Transverse colon (tissue), 4 donors: Measurements from ENCODE around the gene MUC15.

Source experiments
- CTCF ChIP-seq, 5 experiments: fragments of 200-600 bp in 3 of 5; fragments of 450-650 bp in 2 of 5; sonication (generic) in 3 of 5; IDR thresholded peaks; 1 replicate in 2 of 5; 2 replicates in 3 of 5; pipeline ENCODE4 v1.5.1; 2016 to 2017; ENCODE audit warnings: antibody characterized with exemption in 5 of 5, inconsistent platforms in 3 of 5, mild to moderate bottlenecking in 2 of 5, moderate library complexity in 1 of 5
- EP300 ChIP-seq: sonication (generic); formaldehyde crosslinking; IDR thresholded peaks from one replicate; pipeline ENCODE4 v1.6.1; 2017; ENCODE audit warnings: antibody characterized with exemption, low read depth
- POLR2A ChIP-seq: fragments of 450-650 bp; IDR thresholded peaks from one replicate; pipeline ENCODE4 v1.6.1; 2016; ENCODE audit warnings: antibody characterized with exemption, mild to moderate bottlenecking, moderate library complexity
- POLR2AphosphoS5 ChIP-seq, 3 donors: sonication (generic); formaldehyde crosslinking; IDR thresholded peaks; one replicate each; pipeline ENCODE4 v1.6.1; 2016; ENCODE audit warnings: antibody characterized with exemption in 3 of 3

GRCh38 chr11:26510164-26510563 is 61.9 kb downstream of the MUC15 start:
- TF ChIP-seq CTCF (IDR thresholded peaks at IDR 0.05), result no peak
- no peak for TF ChIP-seq POLR2A
- no peak for TF ChIP-seq POLR2AphosphoS5 (IDR thresholded peaks at IDR 0.05)
- no peak for TF ChIP-seq EP300
